GM15510 (cell line): ENCODE data around the gene AHCY.

ENCODE experiments used
- POLR2A ChIP-seq: IDR thresholded peaks from 3 replicates; pipeline ENCODE4 v1.6.1; 2011; ENCODE audit warnings: borderline replicate concordance; ENCODE audit not compliant: insufficient read length; ENCODE audit errors: extremely low read depth

AHCY gene

GRCh38 chr20:34240693-34241615 is 62.2 kb downstream of the AHCY start, which contains the start of gene ASIP:
Gene ASIP, plus strand, starts transcription at chr20:34241423. Its CDS starts 18,952 bp downstream, at chr20:34260375.
- no peak for TF ChIP-seq POLR2A

DNA sequence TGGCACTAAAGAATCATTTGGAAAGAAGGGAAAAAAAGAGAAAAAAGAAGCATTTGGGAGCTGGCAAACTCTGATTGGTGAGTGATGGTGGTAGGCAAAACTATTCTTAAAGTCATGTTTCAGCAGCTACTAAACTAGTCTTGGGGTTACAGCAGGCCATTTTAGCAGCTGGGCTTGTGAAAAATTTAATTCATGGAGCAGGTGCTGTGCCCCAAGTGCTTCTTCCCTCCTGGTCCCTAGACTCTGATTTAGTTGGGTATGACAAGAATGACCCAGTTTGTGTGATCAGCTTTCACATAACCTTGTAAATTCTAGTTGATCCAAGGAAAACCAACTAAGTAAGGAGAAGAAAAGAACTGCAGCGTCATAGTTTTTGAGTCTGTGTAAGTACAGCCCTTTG is 63.0 kb downstream of the AHCY start:
- no peak for TF ChIP-seq POLR2A

DNA sequence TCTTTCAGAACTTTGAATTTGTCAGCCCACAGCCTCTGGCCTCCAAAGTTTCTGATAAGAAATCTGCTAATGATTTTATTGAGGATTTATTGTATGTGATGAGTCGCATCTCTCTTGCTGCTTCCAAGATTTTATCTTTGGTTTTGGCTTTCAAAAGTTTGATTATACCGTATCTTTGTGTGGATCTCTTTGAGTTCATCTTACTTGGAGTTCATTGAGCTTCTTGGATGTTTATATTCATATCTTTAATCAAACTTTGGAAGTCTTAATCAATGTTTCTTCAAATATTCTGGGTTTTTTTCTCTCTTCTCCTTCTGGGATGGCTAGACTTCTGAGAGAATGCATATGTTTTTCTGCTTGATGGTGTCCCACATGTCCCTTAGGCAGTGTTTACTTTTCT is 65.2 kb downstream of the AHCY start:
- TF ChIP-seq POLR2A, result no peak

DNA sequence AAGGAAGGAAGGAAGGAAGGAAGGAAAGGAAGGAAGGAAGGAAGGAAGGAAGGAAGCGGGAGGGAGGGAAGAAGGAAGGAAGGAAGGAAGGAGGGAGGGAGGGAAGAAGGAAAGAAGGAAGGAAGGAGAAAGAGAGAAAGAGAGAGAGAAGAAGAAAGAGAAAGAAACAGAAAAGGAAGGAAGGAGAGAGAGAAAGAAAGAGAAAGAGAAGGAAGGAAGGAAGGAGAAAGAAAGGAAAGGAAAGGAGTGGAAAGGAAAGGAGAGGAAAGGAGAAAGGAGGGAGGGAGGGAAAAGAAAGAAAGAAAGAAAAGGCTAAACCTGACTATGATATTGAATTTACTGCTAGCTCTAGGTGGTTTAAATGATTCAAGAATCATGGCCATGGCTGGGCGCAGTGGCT is 67.3 kb downstream of the AHCY start:
- TF ChIP-seq POLR2A, result no peak

GRCh38 chr20:34233687-34234086 is 69.5 kb downstream of the AHCY start:
- no peak for TF ChIP-seq POLR2A

- TF ChIP-seq POLR2A, result no peak
These were observed 70.6 kb downstream of the AHCY start for GRCh38 chr20:34232494-34233087.

DNA sequence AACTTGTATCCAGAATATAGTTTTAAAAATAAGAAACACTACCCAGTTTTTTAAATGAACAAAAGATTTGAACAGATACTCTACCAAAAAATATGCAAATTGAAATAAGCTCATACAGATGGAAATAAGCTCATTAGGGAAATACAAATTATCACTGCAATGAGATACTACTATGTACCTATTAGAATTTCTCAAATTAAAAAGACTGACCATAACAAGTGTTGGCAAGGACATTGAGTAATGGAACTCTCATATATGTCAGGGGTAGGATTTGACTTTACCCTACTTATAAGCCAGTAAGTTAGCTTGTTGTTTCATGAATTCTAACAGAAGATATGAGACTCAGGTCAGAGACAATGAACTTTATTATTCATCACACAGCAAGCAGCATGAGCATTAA is 71.5 kb downstream of the AHCY start:
- TF ChIP-seq POLR2A, result no peak
